ENCODE data around the gene LIN7A. TPM values are rescaled to one million over a fixed set of nuclear protein-coding genes. Genes with fewer than 3 reads are reported as not detected.

The LIN7A gene
- total and polyA plus RNA-seq, 2 donors from 2014 or later, result 9.7 to 9.9 TPM

DNA sequence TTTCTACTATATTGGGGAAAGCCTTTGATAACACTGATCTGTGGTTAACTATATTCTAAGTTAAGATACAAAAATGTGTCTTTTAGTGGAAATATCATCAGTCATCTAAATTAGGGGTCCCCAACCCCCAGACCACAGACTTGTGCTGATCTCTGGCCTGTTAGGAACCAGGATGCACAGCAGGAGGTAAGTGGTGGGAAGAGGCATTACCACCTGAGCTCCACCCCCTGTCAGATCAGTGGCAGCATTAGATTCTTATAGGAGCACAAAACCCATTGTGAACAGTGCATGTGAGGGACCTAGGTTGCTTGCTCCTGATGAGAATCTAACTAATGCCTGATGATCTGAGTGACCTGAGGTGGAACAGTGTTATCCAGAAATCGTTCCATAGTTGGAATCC is 28.3 kb upstream of the LIN7A start:
- no peak overlapping the region for H3K27ac ChIP-seq (ENCODE audit: low read depth in 2 of 2, low read length in 2 of 2)
- no peaks in the 10 kb centered on the region for H3K27me3 ChIP-seq (ENCODE audit: control insufficient read depth, insufficient read depth, low read length)
- FAIRE-seq, result no peak
- H3K9ac ChIP-seq (ENCODE audit: low read length in 3 of 3), result no peak overlapping the region
- H3K4me1 ChIP-seq (ENCODE audit: control insufficient read depth in 2 of 3, insufficient read depth in 2 of 3, low read depth in 1 of 3, low read length in 3 of 3), result no peaks in the 10 kb centered on the region
- H3K4me3 ChIP-seq (ENCODE audit: low read length in 3 of 3), result no peak overlapping the region
- TF ChIP-seq CTCF (IDR thresholded peaks at IDR 0.05; ENCODE audit: borderline replicate concordance, extremely low read depth, insufficient read depth), result no peak
- no peaks in the 10 kb centered on the region for H3K36me3 ChIP-seq (ENCODE audit: control insufficient read depth in 2 of 3, insufficient read depth in 3 of 3, low read length in 3 of 3)
- intact Hi-C loops (cut with DNase I), result no loop called here
- H3K9me3 ChIP-seq (ENCODE audit: control insufficient read depth in 2 of 3, insufficient read depth in 1 of 3, low read length in 3 of 3), result no peaks in the 10 kb centered on the region
- DNase-seq, result no peak

GRCh38 chr12:80958162-80958561 is 20.4 kb upstream of the LIN7A start:
- Histone ChIP-seq H3K27me3 (ENCODE audit: control insufficient read depth, insufficient read depth, low read length) (no peaks in the 10 kb centered on the region), H3K4me3 (ENCODE audit: low read length in 3 of 3) (no peak overlapping the region), H3K9me3 (ENCODE audit: control insufficient read depth in 2 of 3, insufficient read depth in 1 of 3, low read length in 3 of 3) (no peaks in the 10 kb centered on the region), H3K27ac (ENCODE audit: low read depth in 2 of 2, low read length in 2 of 2) (no peak overlapping the region), H3K9ac (ENCODE audit: low read length in 3 of 3) (no peak overlapping the region), H3K4me1 (ENCODE audit: control insufficient read depth in 2 of 3, insufficient read depth in 2 of 3, low read depth in 1 of 3, low read length in 3 of 3) (no peaks in the 10 kb centered on the region), H3K36me3 (ENCODE audit: control insufficient read depth in 2 of 3, insufficient read depth in 3 of 3, low read length in 3 of 3) (no peaks in the 10 kb centered on the region)
- no peak for TF ChIP-seq CTCF (IDR thresholded peaks at IDR 0.05; ENCODE audit: borderline replicate concordance, extremely low read depth, insufficient read depth)
- FAIRE-seq (no peak), DNase-seq (no peak)
- intact Hi-C loops (cut with DNase I), result no loop called here

GRCh38 chr12:80954857-80955520 is 17.3 kb upstream of the LIN7A start:
- Histone ChIP-seq H3K27me3 (ENCODE audit: control insufficient read depth, insufficient read depth, low read length) (no peaks in the 10 kb centered on the region), H3K4me3 (ENCODE audit: low read length in 3 of 3) (no peak overlapping the region), H3K4me1 (ENCODE audit: control insufficient read depth in 2 of 3, insufficient read depth in 2 of 3, low read depth in 1 of 3, low read length in 3 of 3) (no peaks in the 10 kb centered on the region), H3K9ac (ENCODE audit: low read length in 3 of 3) (no peak overlapping the region), H3K27ac (ENCODE audit: low read depth in 2 of 2, low read length in 2 of 2) (no peak overlapping the region), H3K9me3 (ENCODE audit: control insufficient read depth in 2 of 3, insufficient read depth in 1 of 3, low read length in 3 of 3) (no peaks in the 10 kb centered on the region), H3K36me3 (ENCODE audit: control insufficient read depth in 2 of 3, insufficient read depth in 3 of 3, low read length in 3 of 3) (no peaks in the 10 kb centered on the region)
- FAIRE-seq, result no peak
- no peak for DNase-seq
- no peak for TF ChIP-seq CTCF (IDR thresholded peaks at IDR 0.05; ENCODE audit: borderline replicate concordance, extremely low read depth, insufficient read depth)
- intact Hi-C loops (cut with DNase I), result no loop called here

DNA sequence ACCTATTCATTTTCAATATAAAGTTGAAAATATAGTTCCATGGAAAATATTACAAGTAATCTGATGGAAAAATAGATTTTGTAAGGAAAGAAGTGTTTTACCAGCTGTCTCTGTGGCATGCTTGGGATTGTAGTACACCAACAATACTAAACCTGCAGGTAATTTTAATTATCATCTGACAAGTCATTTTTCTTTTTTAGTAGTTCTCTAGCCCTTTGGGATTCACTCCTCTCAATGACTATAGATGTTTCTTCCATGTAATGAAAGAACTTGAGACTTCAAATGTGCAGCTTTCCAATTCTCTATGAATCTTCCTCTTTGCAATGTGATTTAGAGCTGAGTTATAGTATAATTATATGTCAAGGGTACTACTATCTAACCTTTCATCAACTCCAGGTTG is 14.7 kb upstream of the LIN7A start:
- Histone ChIP-seq H3K27me3 (ENCODE audit: control insufficient read depth, insufficient read depth, low read length) (no peaks in the 10 kb centered on the region), H3K9me3 (ENCODE audit: control insufficient read depth in 2 of 3, insufficient read depth in 1 of 3, low read length in 3 of 3) (no peaks in the 10 kb centered on the region), H3K4me1 (ENCODE audit: control insufficient read depth in 2 of 3, insufficient read depth in 2 of 3, low read depth in 1 of 3, low read length in 3 of 3) (no peaks in the 10 kb centered on the region), H3K27ac (ENCODE audit: low read depth in 2 of 2, low read length in 2 of 2) (no peak overlapping the region), H3K4me3 (ENCODE audit: low read length in 3 of 3) (no peak overlapping the region), H3K36me3 (ENCODE audit: control insufficient read depth in 2 of 3, insufficient read depth in 3 of 3, low read length in 3 of 3) (no peaks in the 10 kb centered on the region), H3K9ac (ENCODE audit: low read length in 3 of 3) (no peak overlapping the region)
- DNase-seq (no peak), FAIRE-seq (no peak)
- TF ChIP-seq CTCF (IDR thresholded peaks at IDR 0.05; ENCODE audit: borderline replicate concordance, extremely low read depth, insufficient read depth), result no peak
- intact Hi-C loops (cut with DNase I), result no loop called here
